HUES48 (cell line): ENCODE measurements around the gene PRKRIP1.
"Not testable (repeated sequence)": the region's sequence is repeated elsewhere in the genome, so short reads cannot be mapped to it uniquely, and the experiment has no call there.

Experiments
- H3K27ac ChIP-seq: one replicate; pipeline ENCODE4 v1.7.0; 2013; ENCODE audit warnings: low read depth, low read length, inconsistent platforms
- H3K27me3 ChIP-seq: 2 replicates; pipeline ENCODE4 v1.6.1; 2013; ENCODE audit warnings: mild to moderate bottlenecking, low read length; ENCODE audit not compliant: control insufficient read depth, insufficient read depth
- H3K36me3 ChIP-seq: 2 replicates; pipeline ENCODE4 v1.6.1; 2013; ENCODE audit warnings: low read length; ENCODE audit not compliant: control insufficient read depth, insufficient read depth
- H3K4me1 ChIP-seq: 2 replicates; pipeline ENCODE4 v1.6.1; 2013; ENCODE audit warnings: mild to moderate bottlenecking, low read length; ENCODE audit not compliant: control insufficient read depth, insufficient read depth
- H3K4me3 ChIP-seq: 2 replicates; pipeline ENCODE4 v1.5.1; 2013; ENCODE audit warnings: mild to moderate bottlenecking, low read depth, low read length
- H3K9ac ChIP-seq: 2 replicates; pipeline ENCODE4 v1.6.1; 2013; ENCODE audit warnings: mild to moderate bottlenecking, low read depth, low read length, moderate library complexity
- H3K9me3 ChIP-seq: 2 replicates; pipeline ENCODE4 v1.6.1; 2013; ENCODE audit warnings: low read length; ENCODE audit not compliant: control insufficient read depth, insufficient read depth

Gene PRKRIP1

GRCh38 chr7:102447311-102447710 lies 51.1 kb downstream of the PRKRIP1 start:
- H3K27me3 ChIP-seq, result no peaks in the 10 kb centered on the region
- no peaks in the 10 kb centered on the region for H3K4me1 ChIP-seq
- H3K9ac ChIP-seq, result no peak overlapping the region
- no peak overlapping the region for H3K4me3 ChIP-seq
- H3K9me3 ChIP-seq, result no peaks in the 10 kb centered on the region
- peaks cover 17% of the 10 kb centered on the region; the same call in 1 of the 2 replicates for H3K36me3 ChIP-seq
- no peak overlapping the region for H3K27ac ChIP-seq

- Histone ChIP-seq H3K4me3 (no peak overlapping the region), H3K9ac (no peak overlapping the region), H3K27me3 (no peaks in the 10 kb centered on the region), H3K36me3 (peaks cover 17% of the 10 kb centered on the region; the same call in 1 of the 2 replicates), H3K27ac (no peak overlapping the region), H3K9me3 (no peaks in the 10 kb centered on the region), H3K4me1 (no peaks in the 10 kb centered on the region)
Measured at GRCh38 chr7:102449136-102449535, 53.0 kb downstream of the PRKRIP1 start.

- no peak overlapping the region for H3K27ac ChIP-seq
- H3K27me3 ChIP-seq, result no peaks in the 10 kb centered on the region
- no peaks in the 10 kb centered on the region for H3K4me1 ChIP-seq
- no peak overlapping the region for H3K9ac ChIP-seq
- H3K9me3 ChIP-seq, result no peaks in the 10 kb centered on the region
- H3K36me3 ChIP-seq, result peaks cover 13% of the 10 kb centered on the region; the same call in 1 of the 2 replicates
- no peak overlapping the region for H3K4me3 ChIP-seq
Measured at GRCh38 chr7:102450242-102450641, 54.1 kb downstream of the PRKRIP1 start.

- Histone ChIP-seq H3K9me3 (no peaks in the 10 kb centered on the region), H3K4me3 (no peak overlapping the region), H3K36me3 (peaks cover 13% of the 10 kb centered on the region), H3K27ac (peak overlapping the region; percentile 12), H3K27me3 (no peaks in the 10 kb centered on the region), H3K4me1 (no peaks in the 10 kb centered on the region), H3K9ac (no peak overlapping the region)
Measured at GRCh38 chr7:102451371-102452054, 55.4 kb downstream of the PRKRIP1 start.

- H3K9me3 ChIP-seq, result no peaks in the 10 kb centered on the region
- no peak overlapping the region for H3K9ac ChIP-seq
- H3K27ac ChIP-seq, result no peak overlapping the region
- H3K4me3 ChIP-seq, result no peak overlapping the region
- H3K27me3 ChIP-seq, result no peaks in the 10 kb centered on the region
- H3K36me3 ChIP-seq, result peaks cover 14% of the 10 kb centered on the region
- no peaks in the 10 kb centered on the region for H3K4me1 ChIP-seq
Measured at GRCh38 chr7:102452451-102452850, 56.3 kb downstream of the PRKRIP1 start.

- H3K36me3 ChIP-seq, result peaks cover 22% of the 10 kb centered on the region
- no peak overlapping the region for H3K27ac ChIP-seq
- H3K4me1 ChIP-seq, result no peaks in the 10 kb centered on the region
Measured at GRCh38 chr7:102453319-102453718, 57.2 kb downstream of the PRKRIP1 start.

GRCh38 chr7:102454468-102454867 lies 58.3 kb downstream of the PRKRIP1 start:
- Histone ChIP-seq H3K9ac (no peak overlapping the region), H3K27me3 (no peaks in the 10 kb centered on the region), H3K36me3 (peaks cover 33% of the 10 kb centered on the region), H3K4me1 (no peaks in the 10 kb centered on the region), H3K4me3 (no peak overlapping the region), H3K27ac (no peak overlapping the region), H3K9me3 (no peaks in the 10 kb centered on the region)

More at GRCh38 chr7:102453319-102453718, 57.2 kb downstream of the PRKRIP1 start:
- Histone ChIP-seq H3K4me3 (no peak overlapping the region), H3K27me3 (no peaks in the 10 kb centered on the region), H3K9ac (no peak overlapping the region), H3K9me3 (no peaks in the 10 kb centered on the region)

GRCh38 chr7:102454932-102455331 lies 58.8 kb downstream of the PRKRIP1 start:
- not testable (repeated sequence) for H3K27ac ChIP-seq, H3K4me1 ChIP-seq, H3K9ac ChIP-seq, H3K4me3 ChIP-seq, H3K27me3 ChIP-seq, H3K9me3 ChIP-seq
- peaks cover 35% of the 10 kb centered on the region for H3K36me3 ChIP-seq

- Histone ChIP-seq H3K27ac (no peak overlapping the region), H3K36me3 (peaks cover 35% of the 10 kb centered on the region), H3K27me3 (no peaks in the 10 kb centered on the region), H3K4me3 (no peak overlapping the region), H3K9ac (no peak overlapping the region), H3K4me1 (no peaks in the 10 kb centered on the region), H3K9me3 (no peaks in the 10 kb centered on the region)
Measured at GRCh38 chr7:102455596-102455995, 59.4 kb downstream of the PRKRIP1 start.

GRCh38 chr7:102456327-102456726 lies 60.2 kb downstream of the PRKRIP1 start:
- H3K4me3 ChIP-seq, result no peak overlapping the region
- H3K9ac ChIP-seq, result no peak overlapping the region
- no peaks in the 10 kb centered on the region for H3K9me3 ChIP-seq
- H3K36me3 ChIP-seq, result peaks cover 35% of the 10 kb centered on the region
- H3K27ac ChIP-seq, result no peak overlapping the region
- no peaks in the 10 kb centered on the region for H3K4me1 ChIP-seq
- H3K27me3 ChIP-seq, result no peaks in the 10 kb centered on the region

GRCh38 chr7:102457352-102457924 lies 61.3 kb downstream of the PRKRIP1 start:
- no peaks in the 10 kb centered on the region for H3K27me3 ChIP-seq
- H3K4me1 ChIP-seq, result no peaks in the 10 kb centered on the region
- no peak overlapping the region for H3K4me3 ChIP-seq
- no peak overlapping the region for H3K27ac ChIP-seq
- H3K9ac ChIP-seq, result no peak overlapping the region
- no peaks in the 10 kb centered on the region for H3K9me3 ChIP-seq
- H3K36me3 ChIP-seq, result peaks cover 42% of the 10 kb centered on the region
